ENCODE measurements around the gene GLI3.

DNA sequence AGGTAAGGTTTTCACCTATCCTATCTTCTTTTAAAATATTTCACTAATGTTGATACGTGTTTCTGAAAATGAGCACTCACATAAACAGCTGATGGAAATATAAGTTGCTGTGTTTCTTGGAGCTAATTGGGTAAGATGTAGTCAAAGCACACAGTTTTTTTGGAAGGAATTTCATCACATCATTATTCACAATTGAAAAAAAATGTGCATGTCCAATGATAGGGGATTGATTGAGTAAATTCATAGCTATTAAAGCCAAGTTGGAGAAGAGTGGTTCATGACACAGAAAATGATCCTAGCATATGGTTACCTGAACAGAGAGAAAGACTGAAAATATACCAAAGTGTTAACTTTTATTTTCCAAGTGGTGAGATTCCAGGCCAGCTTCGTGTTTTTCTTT is 29.6 kb downstream of the GLI3 start:
- TF ChIP-seq, protein P1, sequence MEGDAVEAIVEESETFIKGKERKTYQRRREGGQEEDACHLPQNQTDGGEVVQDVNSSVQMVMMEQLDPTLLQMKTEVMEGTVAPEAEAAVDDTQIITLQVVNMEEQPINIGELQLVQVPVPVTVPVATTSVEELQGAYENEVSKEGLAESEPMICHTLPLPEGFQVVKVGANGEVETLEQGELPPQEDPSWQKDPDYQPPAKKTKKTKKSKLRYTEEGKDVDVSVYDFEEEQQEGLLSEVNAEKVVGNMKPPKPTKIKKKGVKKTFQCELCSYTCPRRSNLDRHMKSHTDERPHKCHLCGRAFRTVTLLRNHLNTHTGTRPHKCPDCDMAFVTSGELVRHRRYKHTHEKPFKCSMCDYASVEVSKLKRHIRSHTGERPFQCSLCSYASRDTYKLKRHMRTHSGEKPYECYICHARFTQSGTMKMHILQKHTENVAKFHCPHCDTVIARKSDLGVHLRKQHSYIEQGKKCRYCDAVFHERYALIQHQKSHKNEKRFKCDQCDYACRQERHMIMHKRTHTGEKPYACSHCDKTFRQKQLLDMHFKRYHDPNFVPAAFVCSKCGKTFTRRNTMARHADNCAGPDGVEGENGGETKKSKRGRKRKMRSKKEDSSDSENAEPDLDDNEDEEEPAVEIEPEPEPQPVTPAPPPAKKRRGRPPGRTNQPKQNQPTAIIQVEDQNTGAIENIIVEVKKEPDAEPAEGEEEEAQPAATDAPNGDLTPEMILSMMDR (IDR thresholded peaks at IDR 0.05), result no peak
- TF ChIP-seq EP300 (IDR thresholded peaks at IDR 0.05) (no peak), POLR2AphosphoS5 (IDR thresholded peaks at IDR 0.05) (no peak)

Data from suprapubic skin (tissue), 4 donors.